ENCODE measurements around the gene TOX2. TPM values are rescaled to one million over a fixed set of nuclear protein-coding genes. Genes with fewer than 3 reads are reported as not detected.

Gene TOX2
- total RNA-seq, 5 donors from 2014 or later (not counting 1 experiment from before 2014, with no cell fraction given): 0.38 to 3.0 (median 1.6) TPM

DNA sequence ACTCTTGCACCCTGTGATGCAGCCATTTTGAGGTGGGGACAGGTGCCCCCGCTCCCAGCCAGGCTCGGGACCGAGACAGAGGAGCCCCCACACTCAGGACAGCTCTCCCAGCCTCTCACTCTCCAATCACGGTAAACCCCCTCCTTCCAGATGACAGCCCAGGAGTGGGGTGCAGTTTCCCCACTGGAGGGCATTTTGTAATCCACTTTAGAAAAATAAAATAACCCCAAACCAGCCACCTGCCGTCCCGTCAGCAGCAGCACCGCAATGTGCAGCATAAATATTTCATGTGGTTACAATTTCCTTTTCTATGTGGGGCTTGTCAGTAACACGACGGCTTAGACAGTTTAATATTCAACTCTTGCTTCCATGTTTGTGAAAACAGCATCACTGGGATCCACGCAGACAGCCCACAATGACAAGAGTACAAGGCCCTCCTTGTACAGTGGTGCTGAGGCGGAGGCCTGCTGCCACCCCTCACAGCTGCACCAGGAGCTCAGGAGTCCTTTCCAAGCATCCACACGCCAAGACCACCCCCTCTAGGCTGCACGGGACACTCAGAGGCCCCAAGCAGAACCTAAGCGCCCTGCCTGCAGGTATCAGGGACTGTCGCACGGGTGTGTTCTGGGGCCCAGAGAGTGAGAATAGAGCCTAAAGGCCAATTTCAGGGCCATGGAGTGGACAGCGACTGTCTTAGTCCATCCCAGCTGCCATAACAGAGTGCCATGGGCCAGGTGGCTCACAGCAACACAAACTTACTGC lies 155.7 kb downstream of the TOX2 start:
- peaks cover 56 to 90% of the 10 kb centered on the region in 2 experiments for H3K4me1 ChIP-seq (ENCODE audit: control insufficient read depth in 1 of 2, extremely low read depth in 1 of 2, insufficient read depth in 2 of 2, low read length in 2 of 2)

DNA sequence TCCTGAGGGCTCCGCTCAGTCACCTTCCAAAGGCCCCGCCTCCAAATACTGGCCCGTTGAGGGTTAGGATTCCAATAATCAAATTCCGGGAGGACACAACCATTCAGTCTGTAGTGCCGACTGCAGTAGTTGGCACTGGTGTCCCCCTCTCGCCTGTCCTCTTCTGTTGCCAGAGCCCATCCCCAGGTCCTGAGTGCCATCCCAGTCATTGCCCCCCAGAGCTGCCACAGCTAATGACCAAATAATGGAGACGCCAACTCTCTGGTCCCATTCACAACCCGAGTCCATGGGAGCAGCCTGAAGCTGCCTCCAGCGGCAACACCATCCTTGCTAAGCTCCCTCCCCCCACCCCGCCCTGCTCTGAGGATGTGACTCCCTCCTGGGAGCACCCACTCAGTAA lies 156.4 kb downstream of the TOX2 start:
- ChIA-PET CTCF (interaction anchor here (0.6 to 1.4 kb wide), 3 partner anchors 13 to 240 kb away, joined by 5 to 11 read pairs (median 5); partner anchors contain the start of gene FITM2 (in 1 of the 2)), POLR2A (no interaction called here)
- H3K4me1 ChIP-seq (ENCODE audit: control insufficient read depth in 1 of 2, extremely low read depth in 1 of 2, insufficient read depth in 2 of 2, low read length in 2 of 2): peaks cover 59 to 92% of the 10 kb centered on the region in 2 experiments
- ATAC-seq (replicated peaks in 1 of 4) (no peak), DNase-seq (no peak)
- peak overlapping the region in 1 of 3 donors; percentile 81 for H3K4me3 Mint-ChIP-seq
- no peaks in the 10 kb centered on the region for H3K9me3 ChIP-seq
- 82% methylated on average over 8 of the region's 10 CpGs for WGBS (ENCODE audit: insufficient coverage)
- no peaks in the 10 kb centered on the region for H3K36me3 ChIP-seq (ENCODE audit: control insufficient read depth in 2 of 2, extremely low read depth in 1 of 2, insufficient read depth in 1 of 2, low read length in 1 of 2)
- peaks cover 0 to 8% of the 10 kb centered on the region in 2 donors for H3K27me3 Mint-ChIP-seq
- H3K4me3 ChIP-seq (ENCODE audit: control insufficient read depth in 1 of 2, extremely low read depth in 1 of 2, low read length in 1 of 2): no peak overlapping the region
- peak overlapping the region; percentile 94 for H3K27ac ChIP-seq (ENCODE audit: low read length)
- no peaks in the 10 kb centered on the region for H3K9me3 Mint-ChIP-seq
- H3K27me3 ChIP-seq (replicated peaks in 1 of 2; ENCODE audit: control insufficient read depth in 2 of 2, extremely low read depth in 1 of 2, insufficient read depth in 2 of 2, low read length in 1 of 2): peaks cover 0 to 28% of the 10 kb centered on the region in 2 experiments
- H3K27ac Mint-ChIP-seq: peak overlapping the region; percentile 97 to 99
- no peaks in the 10 kb centered on the region for H3K36me3 Mint-ChIP-seq
- peaks cover 93 to 97% (median 96%) of the 10 kb centered on the region in 3 donors for H3K4me1 Mint-ChIP-seq

More for the DNA sequence above, 155.7 kb downstream of the TOX2 start:
- Mint-ChIP-seq H3K4me3 (peak overlapping the region; percentile 76 to 83 (median 81)), H3K27me3 (peaks cover 0 to 8% of the 10 kb centered on the region in 2 donors), H3K4me1 (peaks cover 89 to 96% (median 90%) of the 10 kb centered on the region in 3 donors), H3K27ac (peak overlapping the region; percentile 97 to 99), H3K36me3 (no peaks in the 10 kb centered on the region), H3K9me3 (no peaks in the 10 kb centered on the region)
- Histone ChIP-seq H3K27me3 (replicated peaks in 1 of 2; ENCODE audit: control insufficient read depth in 2 of 2, extremely low read depth in 1 of 2, insufficient read depth in 2 of 2, low read length in 1 of 2) (peaks cover 0 to 28% of the 10 kb centered on the region in 2 experiments), H3K27ac (ENCODE audit: low read length) (peak overlapping the region; percentile 94), H3K36me3 (ENCODE audit: control insufficient read depth in 2 of 2, extremely low read depth in 1 of 2, insufficient read depth in 1 of 2, low read length in 1 of 2) (peaks cover 0 to under 1% of the 10 kb centered on the region in 2 donors), H3K4me3 (ENCODE audit: control insufficient read depth in 1 of 2, extremely low read depth in 1 of 2, low read length in 1 of 2) (peak overlapping the region; percentile 51 to 52), H3K9me3 (no peaks in the 10 kb centered on the region)
- CTCF ChIA-PET: interaction anchor here (0.5 to 1.5 kb wide), 5 partner anchors 10 to 241 kb away, joined by 3 to 11 read pairs (median 5); partner anchors contain the start of gene FITM2 (in 1 of the 2)
- DNase-seq (peak; percentile 38 to 90 (median 75)), ATAC-seq (replicated peaks in 1 of 4) (peak; percentile 66 to 69 (median 68))
- WGBS (ENCODE audit: insufficient coverage): 25% methylated on average over 14 of the region's 17 CpGs
- POLR2A ChIA-PET: interaction anchor here in 1 of 2 donors (0.7 kb wide), 1 partner anchor 465 kb away, joined by 3 read pairs; no protein-coding TSS in a partner anchor

DNA sequence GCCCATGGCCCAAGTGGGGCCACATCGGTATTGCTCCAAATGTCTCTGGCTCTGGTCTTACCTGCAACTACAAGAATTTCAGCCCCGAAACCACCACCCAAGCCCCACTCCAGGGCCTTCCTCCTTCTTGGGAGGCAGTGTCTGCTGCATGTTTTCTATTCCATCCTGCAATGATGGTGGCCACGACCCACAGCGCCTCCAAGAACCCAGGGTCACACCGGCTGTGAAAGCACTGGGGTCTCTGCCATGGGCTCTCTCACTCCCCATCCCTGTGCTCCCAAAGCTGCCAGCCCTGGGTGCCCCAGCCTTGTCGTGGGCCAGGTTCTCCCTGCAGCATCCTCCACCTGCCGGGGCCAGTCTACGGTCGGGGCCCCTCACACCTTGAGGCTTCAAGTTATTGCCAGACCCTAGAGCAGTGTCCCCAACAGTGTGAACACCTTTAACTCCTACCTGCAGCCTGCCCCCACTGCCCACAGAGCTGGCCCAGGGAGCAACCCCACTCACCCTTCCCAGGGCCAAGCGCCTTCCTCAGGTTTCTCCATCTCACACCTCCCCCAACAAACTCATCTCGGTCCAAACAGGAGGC lies 157.0 kb downstream of the TOX2 start:
- Mint-ChIP-seq H3K9me3 (no peaks in the 10 kb centered on the region), H3K4me3 (peak overlapping the region in 1 of 3 donors; percentile 81), H3K36me3 (no peaks in the 10 kb centered on the region), H3K27me3 (peaks cover 0 to 8% of the 10 kb centered on the region in 2 donors), H3K27ac (peak overlapping the region; percentile 97 to 99), H3K4me1 (peaks cover 88 to 93% (median 92%) of the 10 kb centered on the region in 3 donors)
- ATAC-seq (replicated peaks in 1 of 4) (no peak), DNase-seq (peak in 1 of 35 experiments; percentile 22)
- H3K4me3 ChIP-seq (ENCODE audit: control insufficient read depth in 1 of 2, extremely low read depth in 1 of 2, low read length in 1 of 2): no peak overlapping the region
- POLR2A ChIA-PET: no interaction called here
- H3K27me3 ChIP-seq (replicated peaks in 1 of 2; ENCODE audit: control insufficient read depth in 2 of 2, extremely low read depth in 1 of 2, insufficient read depth in 2 of 2, low read length in 1 of 2): peaks cover 0 to 28% of the 10 kb centered on the region in 2 experiments
- H3K27ac ChIP-seq (ENCODE audit: low read length): no peak overlapping the region
- CTCF ChIA-PET: no interaction called here
- H3K4me1 ChIP-seq (ENCODE audit: control insufficient read depth in 1 of 2, extremely low read depth in 1 of 2, insufficient read depth in 2 of 2, low read length in 2 of 2): peaks cover 59 to 86% of the 10 kb centered on the region in 2 experiments
- no peaks in the 10 kb centered on the region for H3K36me3 ChIP-seq (ENCODE audit: control insufficient read depth in 2 of 2, extremely low read depth in 1 of 2, insufficient read depth in 1 of 2, low read length in 1 of 2)
- H3K9me3 ChIP-seq: no peaks in the 10 kb centered on the region
- 91% methylated on average over 11 of the region's 11 CpGs for WGBS (ENCODE audit: insufficient coverage)

DNA sequence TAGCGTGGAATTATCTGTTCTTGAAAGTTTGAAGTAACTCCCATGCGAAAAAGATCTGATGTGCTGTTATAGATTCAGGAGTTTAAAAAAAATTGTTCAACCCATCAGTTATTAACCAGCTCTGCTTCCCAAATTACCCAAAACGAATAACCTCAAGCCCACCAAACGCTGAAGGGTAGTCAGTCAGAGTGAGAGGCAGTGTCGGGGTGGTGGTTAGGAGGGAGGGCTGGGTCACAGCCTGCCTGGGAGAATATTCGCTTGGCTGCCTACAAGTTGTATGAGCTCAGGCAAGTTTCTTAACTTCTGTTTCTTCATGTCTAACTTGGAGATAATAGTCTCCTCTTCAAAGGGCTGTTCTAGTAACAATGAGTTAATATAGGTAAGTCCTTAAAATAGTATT lies 157.7 kb downstream of the TOX2 start:
- ChIA-PET CTCF (no interaction called here), POLR2A (no interaction called here)
- H3K4me1 Mint-ChIP-seq: peaks cover 81 to 85% (median 84%) of the 10 kb centered on the region in 3 donors
- Histone ChIP-seq H3K4me1 (ENCODE audit: control insufficient read depth in 1 of 2, extremely low read depth in 1 of 2, insufficient read depth in 2 of 2, low read length in 2 of 2) (peaks cover 55 to 78% of the 10 kb centered on the region in 2 experiments), H3K9me3 (no peaks in the 10 kb centered on the region), H3K27me3 (replicated peaks in 1 of 2; ENCODE audit: control insufficient read depth in 2 of 2, extremely low read depth in 1 of 2, insufficient read depth in 2 of 2, low read length in 1 of 2) (peaks cover 0 to 24% of the 10 kb centered on the region in 2 experiments), H3K4me3 (ENCODE audit: control insufficient read depth in 1 of 2, extremely low read depth in 1 of 2, low read length in 1 of 2) (no peak overlapping the region), H3K36me3 (ENCODE audit: control insufficient read depth in 2 of 2, extremely low read depth in 1 of 2, insufficient read depth in 1 of 2, low read length in 1 of 2) (no peaks in the 10 kb centered on the region), H3K27ac (ENCODE audit: low read length) (no peak overlapping the region)
- H3K27me3 Mint-ChIP-seq: peaks cover 0 to 8% of the 10 kb centered on the region in 2 donors
- ATAC-seq (replicated peaks in 1 of 4) (no peak), DNase-seq (peak in 1 of 35 experiments; percentile 5)
- H3K27ac Mint-ChIP-seq: peak overlapping the region; percentile 83 to 99
- H3K4me3 Mint-ChIP-seq: peak overlapping the region in 1 of 3 donors; percentile 81
- H3K36me3 Mint-ChIP-seq: no peaks in the 10 kb centered on the region
- no peaks in the 10 kb centered on the region for H3K9me3 Mint-ChIP-seq
- no CpG with 5 or more reads among the region's 6 CpGs for WGBS (ENCODE audit: insufficient coverage)

DNA sequence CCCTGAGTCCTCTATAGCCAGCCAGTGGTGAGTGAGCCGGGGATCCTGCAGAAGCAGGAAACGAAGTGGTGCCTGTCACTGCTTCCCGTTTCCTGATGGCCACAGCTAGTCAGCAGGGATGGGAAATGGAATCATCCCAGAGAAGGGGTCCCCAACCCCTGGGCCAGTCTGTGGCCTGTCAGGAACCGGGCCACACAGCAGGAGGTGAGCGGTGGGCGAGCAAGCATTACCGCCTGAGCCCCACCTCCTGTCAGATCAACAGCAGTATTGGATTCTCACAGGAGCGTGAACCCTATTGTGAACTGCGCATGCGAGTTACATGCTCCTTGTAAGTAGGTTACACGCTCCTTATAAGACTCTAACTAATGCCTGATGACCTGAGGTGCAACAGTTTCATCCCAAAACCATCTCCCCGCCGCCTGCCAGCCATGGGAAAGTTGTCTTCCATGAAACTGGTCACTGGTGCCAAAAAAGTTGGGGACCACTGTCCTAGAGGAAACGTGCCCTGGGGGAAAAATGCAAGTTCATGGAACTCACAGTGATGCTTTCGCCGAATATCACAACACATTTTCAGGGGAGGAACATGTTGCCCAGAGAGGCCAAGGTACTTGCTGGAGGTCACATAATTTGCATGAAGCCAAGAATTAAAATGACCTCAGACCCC lies 158.5 kb downstream of the TOX2 start:
- peaks cover 76 to 79% (median 78%) of the 10 kb centered on the region in 3 donors for H3K4me1 Mint-ChIP-seq
- Histone ChIP-seq H3K9me3 (no peaks in the 10 kb centered on the region), H3K4me3 (ENCODE audit: control insufficient read depth in 1 of 2, extremely low read depth in 1 of 2, low read length in 1 of 2) (no peak overlapping the region), H3K27me3 (replicated peaks in 1 of 2; ENCODE audit: control insufficient read depth in 2 of 2, extremely low read depth in 1 of 2, insufficient read depth in 2 of 2, low read length in 1 of 2) (peaks cover 0 to 18% of the 10 kb centered on the region in 2 experiments), H3K27ac (ENCODE audit: low read length) (no peak overlapping the region), H3K36me3 (ENCODE audit: control insufficient read depth in 2 of 2, extremely low read depth in 1 of 2, insufficient read depth in 1 of 2, low read length in 1 of 2) (no peaks in the 10 kb centered on the region), H3K4me1 (ENCODE audit: control insufficient read depth in 1 of 2, extremely low read depth in 1 of 2, insufficient read depth in 2 of 2, low read length in 2 of 2) (peaks cover 50 to 71% of the 10 kb centered on the region in 2 experiments)
- 85% methylated on average over 15 of the region's 16 CpGs for WGBS (ENCODE audit: insufficient coverage)
- H3K27me3 Mint-ChIP-seq: peaks cover 0 to 2% of the 10 kb centered on the region in 2 donors
- peak overlapping the region in 1 of 3 donors; percentile 81 for H3K4me3 Mint-ChIP-seq
- no peaks in the 10 kb centered on the region for H3K9me3 Mint-ChIP-seq
- H3K27ac Mint-ChIP-seq: peak overlapping the region; percentile 52 to 82
- no peaks in the 10 kb centered on the region for H3K36me3 Mint-ChIP-seq
- ATAC-seq (replicated peaks in 1 of 4) (no peak), DNase-seq (peak in 3 of 35 experiments; percentile 14 to 32 (median 24))
- CTCF ChIA-PET: no interaction called here
- POLR2A ChIA-PET: no interaction called here

DNA sequence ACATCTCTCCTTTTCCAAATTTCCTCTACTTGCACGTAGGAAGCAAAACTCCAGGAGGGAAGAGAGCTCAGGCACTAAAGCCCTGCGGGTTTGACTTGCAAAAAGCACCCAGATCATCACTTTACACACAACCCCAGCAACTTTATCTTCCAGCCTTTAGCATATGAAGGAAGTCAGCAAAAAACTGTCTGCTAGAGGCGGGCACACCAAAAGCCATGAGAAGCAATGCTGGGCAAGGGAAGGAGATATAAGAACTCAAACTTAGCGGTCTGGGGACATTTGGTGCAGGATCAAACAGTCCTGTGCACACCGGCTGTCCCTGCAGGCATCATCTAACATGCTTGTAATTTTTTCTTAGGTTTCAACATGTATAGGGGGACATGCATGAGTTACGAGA lies 159.0 kb downstream of the TOX2 start:
- POLR2A ChIA-PET: no interaction called here

More for the DNA sequence above, 159.0 kb downstream of the TOX2 start:
- Mint-ChIP-seq H3K4me1 (peaks cover 76 to 82% (median 78%) of the 10 kb centered on the region in 3 donors), H3K4me3 (peak overlapping the region in 1 of 3 donors; percentile 81), H3K36me3 (no peaks in the 10 kb centered on the region), H3K27ac (peak overlapping the region; percentile 4 to 82), H3K27me3 (peaks cover 0 to 2% of the 10 kb centered on the region in 2 donors), H3K9me3 (no peaks in the 10 kb centered on the region)
- Histone ChIP-seq H3K4me3 (ENCODE audit: control insufficient read depth in 1 of 2, extremely low read depth in 1 of 2, low read length in 1 of 2) (no peak overlapping the region), H3K36me3 (ENCODE audit: control insufficient read depth in 2 of 2, extremely low read depth in 1 of 2, insufficient read depth in 1 of 2, low read length in 1 of 2) (no peaks in the 10 kb centered on the region), H3K27me3 (replicated peaks in 1 of 2; ENCODE audit: control insufficient read depth in 2 of 2, extremely low read depth in 1 of 2, insufficient read depth in 2 of 2, low read length in 1 of 2) (peaks cover 0 to 14% of the 10 kb centered on the region in 2 experiments), H3K4me1 (ENCODE audit: control insufficient read depth in 1 of 2, extremely low read depth in 1 of 2, insufficient read depth in 2 of 2, low read length in 2 of 2) (peaks cover 50 to 66% of the 10 kb centered on the region in 2 experiments), H3K9me3 (no peaks in the 10 kb centered on the region), H3K27ac (ENCODE audit: low read length) (no peak overlapping the region)
- CTCF ChIA-PET: no interaction called here
- ATAC-seq (replicated peaks in 1 of 4) (no peak), DNase-seq (peak in 1 of 35 experiments; percentile 6)
- 75% methylated on average over 3 of the region's 6 CpGs for WGBS (ENCODE audit: insufficient coverage)
